B cell (primary cell): Measurements from ENCODE around the gene BTK. TPM values are rescaled to one million over a fixed set of nuclear protein-coding genes. Genes with fewer than 3 reads are reported as not detected.
"Not testable (repeated sequence)": the region's sequence is repeated elsewhere in the genome, so short reads cannot be mapped to it uniquely, and the experiment has no call there.

Source experiments
- ATAC-seq: fragments of 200-7000 bp; cut with Tn5 transposase; one replicate; pipeline ENCODE4 v1.10.0; 2021; ENCODE audit warnings: low read depth, mild to moderate bottlenecking, moderate number of reproducible peaks, moderate library complexity
- CTCF ChIA-PET: fragments of 350-600 bp; sonication (Branson Sonifier 250); formaldehyde crosslinking; loops from one replicate; lab custom pipeline; 2021; ENCODE audit warnings: antibody characterized with exemption, inconsistent platforms; lab: Charles Lee
- POLR2A ChIA-PET: fragments of 350-600 bp; sonication (Branson Sonifier 250); formaldehyde crosslinking; loops from one replicate; lab custom pipeline; 2021; ENCODE audit warnings: antibody characterized with exemption; lab: Charles Lee
- DNase-seq: peaks from one replicate; pipeline ENCODE4 v3.0.0; 2013
- H2AFZ ChIP-seq: 2 replicates; pipeline ENCODE4 v1.6.1; 2012; ENCODE audit warnings: mild to moderate bottlenecking, low read depth, low read length; ENCODE audit not compliant: insufficient read depth, poor library complexity, severe bottlenecking
- H3K27ac ChIP-seq, 2 donors: 1 replicate in 1 of 2; 2 replicates in 1 of 2; pipeline ENCODE4 v1.5.1; 2012 to 2013; ENCODE audit warnings: low read length in 2 of 2, mild to moderate bottlenecking in 2 of 2, moderate library complexity in 1 of 2
- H3K27me3 ChIP-seq, 4 experiments: fragments of 200-600 bp in 1 of 4; sonication (generic) in 1 of 4; replicated peaks in 1 of 4; 1 replicate in 2 of 4; 2 replicates in 2 of 4; pipeline versions ENCODE4 v1.6.1 to v1.7.0; 2013 to 2016; ENCODE audit warnings: low read length in 3 of 4, mild to moderate bottlenecking in 2 of 4, mixed read lengths in 1 of 4, moderate library complexity in 1 of 4; ENCODE audit not compliant: insufficient read depth in 4 of 4, control insufficient read depth in 3 of 4; ENCODE audit errors: control extremely low read depth in 1 of 4
- H3K36me3 ChIP-seq, 2 experiments: replicated peaks in 1 of 2; 1 replicate in 1 of 2; 2 replicates in 1 of 2; pipeline versions ENCODE4 v1.6.1 to v1.7.1; 2013; ENCODE audit warnings: low read length in 1 of 2; ENCODE audit not compliant: insufficient read depth in 2 of 2, control insufficient read depth in 1 of 2; ENCODE audit errors: control extremely low read depth in 1 of 2, extremely low read depth in 1 of 2
- H3K4me1 ChIP-seq, 2 donors: fragments of 200-600 bp in 1 of 2; sonication (generic) in 1 of 2; 1 replicate in 1 of 2; 2 replicates in 1 of 2; pipeline versions ENCODE4 v1.5.1 to v1.6.1; 2013 to 2017; ENCODE audit warnings: low read length in 2 of 2; ENCODE audit not compliant: control insufficient read depth in 2 of 2, insufficient read depth in 2 of 2
- H3K4me2 ChIP-seq: replicated peaks from 2 replicates; pipeline ENCODE3; 2012; ENCODE audit warnings: mild to moderate bottlenecking, low read depth, low read length; ENCODE audit not compliant: poor library complexity, severe bottlenecking
- H3K4me3 ChIP-seq, 5 experiments: fragments of 200-600 bp in 1 of 5; sonication (generic) in 1 of 5; 1 replicate in 3 of 5; 2 replicates in 2 of 5; pipeline versions ENCODE4 v1.5.1 to v1.7.0; 2011 to 2016; ENCODE audit warnings: low read length in 4 of 5, mild to moderate bottlenecking in 4 of 5, low read depth in 2 of 5, control low read depth in 1 of 5, moderate library complexity in 1 of 5; ENCODE audit not compliant: insufficient read depth in 1 of 5; ENCODE audit errors: control extremely low read depth in 1 of 5, extremely low read depth in 1 of 5
- H3K79me2 ChIP-seq: fragments of 200-600 bp; sonication (generic); one replicate; pipeline ENCODE4 v1.6.0; 2016; ENCODE audit warnings: low read length; ENCODE audit not compliant: control insufficient read depth, insufficient read depth
- H3K9ac ChIP-seq: fragments of 200-600 bp; sonication (generic); 2 replicates; pipeline ENCODE4 v1.6.1; 2017; ENCODE audit warnings: mild to moderate bottlenecking, low read length, moderate library complexity
- H3K9me3 ChIP-seq, 3 donors: one replicate each; pipeline versions ENCODE4 v1.6.1 to v1.7.1; 2013; ENCODE audit warnings: low read length in 2 of 3; ENCODE audit not compliant: control insufficient read depth in 2 of 3, insufficient read depth in 1 of 3; ENCODE audit errors: control extremely low read depth in 1 of 3
- H4K20me1 ChIP-seq: 2 replicates; pipeline ENCODE4 v1.6.0; 2012; ENCODE audit warnings: mild to moderate bottlenecking, low read length; ENCODE audit not compliant: insufficient read depth, control insufficient read depth, poor library complexity, severe bottlenecking
- H3K27ac Mint-ChIP-seq: one replicate; pipeline ENCODE4 v1.8.0; 2021; ENCODE audit warnings: mixed read lengths
- H3K27me3 Mint-ChIP-seq: one replicate; pipeline ENCODE4 v1.8.0; 2021; ENCODE audit warnings: mixed read lengths
- H3K4me1 Mint-ChIP-seq: one replicate; pipeline ENCODE4 v1.8.0; 2021; ENCODE audit warnings: mixed read lengths
- H3K4me3 Mint-ChIP-seq: one replicate; pipeline ENCODE4 v1.8.0; 2021; ENCODE audit warnings: mixed read lengths
- H3K9me3 Mint-ChIP-seq: one replicate; pipeline ENCODE4 v1.8.0; 2022; ENCODE audit warnings: mixed read lengths; ENCODE audit not compliant: insufficient read depth
- CTCF ChIP-seq: fragments of 200-600 bp; IDR thresholded peaks from one replicate; pipeline ENCODE4 v1.8.0; 2022; ENCODE audit warnings: antibody characterized with exemption, mild to moderate bottlenecking
- EZH2 ChIP-seq: IDR thresholded peaks from 2 replicates; pipeline ENCODE4 v1.6.1; 2012; ENCODE audit warnings: borderline replicate concordance, low read depth, mild to moderate bottlenecking, moderate library complexity, low read length; ENCODE audit not compliant: insufficient read depth, poor library complexity, severe bottlenecking
- WGBS: methylation state at CpG from one replicate; pipeline ENCODE4 v1.1.5; 2013; ENCODE audit warnings: missing lambda C conversion rate; ENCODE audit not compliant: insufficient coverage; 5-methylcytosine and 5-hydroxymethylcytosine counted together
- intact Hi-C: fragments of 100-400 bp; cut with micrococcal nuclease; formaldehyde crosslinking; loops from one replicate; pipeline ENCODE4 v1.10.0; 2022
- polyA plus RNA-seq: library from polyadenylated mRNA; depleted of rRNA; stranded (reverse); fragments of >200 nt; gene quantifications from 2 replicates; pipeline ENCODE4 v1.2.3, GENCODE V29; 2012
- total RNA-seq, 2 donors: library from RNA; stranded (reverse); fragments of 120-200 nt in 1 of 2; gene quantifications; 1 replicate in 1 of 2; 2 replicates in 1 of 2; pipeline versions ENCODE4 v1.2.3 to v1.2.4, GENCODE V29; 2013 to 2022

The BTK gene
- total and polyA plus RNA-seq, 2 donors (not counting 1 experiment from before 2014, with no cell fraction given), result 166 to 235 TPM

- H3K4me3 ChIP-seq, result peak overlapping the region; percentile 64 to 81 (median 74)
- H3K4me2 ChIP-seq, result peak overlapping the region; percentile 74
- ChIA-PET POLR2A (interaction anchor here (0.9 kb wide), 1 partner anchor 36 kb away, joined by 4 read pairs; no protein-coding TSS in a partner anchor), CTCF (interaction anchor here (1.1 to 1.8 kb wide), 3 partner anchors 43 to 69 kb away, joined by 3 to 12 read pairs (median 5); partner anchors contain the start of gene RPL36A)
- no peaks in the 10 kb centered on the region for H3K9me3 Mint-ChIP-seq
- peak overlapping the region; percentile 76 for H3K9ac ChIP-seq
- H3K9me3 ChIP-seq, result no peaks in the 10 kb centered on the region
- peak overlapping the region; percentile 92 for H3K4me3 Mint-ChIP-seq
- peaks cover 30% of the 10 kb centered on the region for H3K79me2 ChIP-seq
- 0% methylated on average over 3 of the region's 14 CpGs for WGBS
- DNase-seq, result no peak
- intact Hi-C loops, result loop anchor here (1.0 to 2.0 kb wide), 2 partner anchors 42 to 61 kb away; partner anchors contain the start of gene HNRNPH2
- no peaks in the 10 kb centered on the region for H3K27me3 ChIP-seq
- peaks cover 12% of the 10 kb centered on the region for H3K4me1 Mint-ChIP-seq
- H3K4me1 ChIP-seq, result peaks cover 3 to 15% of the 10 kb centered on the region in 2 donors
- H3K27ac Mint-ChIP-seq, result peak overlapping the region; percentile 86
- no peak for ATAC-seq
- no peak for TF ChIP-seq EZH2
- no peak for TF ChIP-seq CTCF
- peak overlapping the region; percentile 86 for H2AFZ ChIP-seq
- peak overlapping the region in 1 of 2 donors; percentile 51 for H3K27ac ChIP-seq
- H4K20me1 ChIP-seq, result no peaks in the 10 kb centered on the region
- peaks cover 2 to 17% of the 10 kb centered on the region in 2 experiments for H3K36me3 ChIP-seq
- H3K27me3 Mint-ChIP-seq, result no peaks in the 10 kb centered on the region
Observed at GRCh38 chrX:101347859-101348451, 38.0 kb downstream of the BTK start.

- no peaks in the 10 kb centered on the region for H3K79me2 ChIP-seq
- WGBS, result no CpG with 5 or more reads among the region's 4 CpGs
- no peaks in the 10 kb centered on the region for H3K27me3 ChIP-seq
- Mint-ChIP-seq H3K4me1 (no peaks in the 10 kb centered on the region), H3K4me3 (no peak overlapping the region), H3K27me3 (no peaks in the 10 kb centered on the region), H3K9me3 (no peaks in the 10 kb centered on the region), H3K27ac (no peak overlapping the region)
- H3K9ac ChIP-seq, result no peak overlapping the region
- no peak for ATAC-seq
- no peak overlapping the region for H3K4me3 ChIP-seq
- TF ChIP-seq CTCF (no peak), EZH2 (no peak)
- H3K27ac ChIP-seq, result no peak overlapping the region
- no peaks in the 10 kb centered on the region for H4K20me1 ChIP-seq
- H3K4me1 ChIP-seq, result no peaks in the 10 kb centered on the region
- no peak overlapping the region for H2AFZ ChIP-seq
- intact Hi-C loops, result no loop called here
- ChIA-PET CTCF (no interaction called here), POLR2A (no interaction called here)
- H3K9me3 ChIP-seq, result no peaks in the 10 kb centered on the region
- no peak for DNase-seq
- H3K4me2 ChIP-seq, result no peak overlapping the region
- no peaks in the 10 kb centered on the region for H3K36me3 ChIP-seq
Observed at GRCh38 chrX:101337776-101338271, 48.2 kb downstream of the BTK start.

- H3K9me3 Mint-ChIP-seq, H4K20me1 ChIP-seq, intact Hi-C loops, CTCF ChIA-PET, H3K9ac ChIP-seq, H3K27me3 ChIP-seq, DNase-seq, H3K4me1 Mint-ChIP-seq, H3K4me1 ChIP-seq, H3K9me3 ChIP-seq, POLR2A ChIA-PET, H3K27ac ChIP-seq, H3K4me2 ChIP-seq, H3K27ac Mint-ChIP-seq, H3K36me3 ChIP-seq, H3K79me2 ChIP-seq, H3K27me3 Mint-ChIP-seq, H3K4me3 ChIP-seq, H2AFZ ChIP-seq, ATAC-seq, H3K4me3 Mint-ChIP-seq: not testable (repeated sequence)
- no CpG with 5 or more reads among the region's 7 CpGs for WGBS
Observed at GRCh38 chrX:101334310-101334709, 51.7 kb downstream of the BTK start.
